Neural crest cell (in vitro differentiated cells): Measurements from ENCODE around the gene DARS2. TPM values are rescaled to one million over a fixed set of nuclear protein-coding genes. Genes with fewer than 3 reads are reported as not detected.

Experiments
- DNase-seq: peaks from one replicate; pipeline ENCODE4 v3.0.0; 2021; ENCODE audit warnings: low read depth, mixed read lengths, low spot score
- H3K27ac Mint-ChIP-seq: one replicate; pipeline ENCODE4 v1.8.0; 2021; ENCODE audit warnings: mild to moderate bottlenecking, mixed read lengths; ENCODE audit not compliant: unreplicated experiment
- H3K27me3 Mint-ChIP-seq: 2 replicates; pipeline ENCODE4 v1.8.0; 2021; ENCODE audit warnings: low read depth, mild to moderate bottlenecking, mixed read lengths
- H3K36me3 Mint-ChIP-seq: 2 replicates; pipeline ENCODE4 v1.8.0; 2021; ENCODE audit warnings: low read depth, mild to moderate bottlenecking, mixed read lengths
- H3K4me1 Mint-ChIP-seq: 2 replicates; pipeline ENCODE4 v1.8.0; 2021; ENCODE audit warnings: mixed read lengths
- H3K4me3 Mint-ChIP-seq: one replicate; pipeline ENCODE4 v1.8.0; 2021; ENCODE audit warnings: mild to moderate bottlenecking, mixed read lengths
- H3K9me3 Mint-ChIP-seq: 2 replicates; pipeline ENCODE4 v1.8.0; 2021; ENCODE audit warnings: mixed read lengths
- long read RNA-seq: library from polyadenylated mRNA; unstranded; transcript quantifications from one replicate; pipeline ENCODE4 v2.0.0, GENCODE V29; 2020
- total RNA-seq: library from RNA; stranded (reverse); gene quantifications from 2 replicates; pipeline ENCODE4 v1.2.1, GENCODE V29; 2021
- TF ChIP-seq, protein P1 (sequence below): fragments of 200-600 bp; sonication (generic); conservative IDR thresholded peaks from 2 replicates; pipeline ENCODE4 v1.5.0; 2021; ENCODE audit warnings: antibody characterized with exemption, mild to moderate bottlenecking

DARS2 gene, protein sequence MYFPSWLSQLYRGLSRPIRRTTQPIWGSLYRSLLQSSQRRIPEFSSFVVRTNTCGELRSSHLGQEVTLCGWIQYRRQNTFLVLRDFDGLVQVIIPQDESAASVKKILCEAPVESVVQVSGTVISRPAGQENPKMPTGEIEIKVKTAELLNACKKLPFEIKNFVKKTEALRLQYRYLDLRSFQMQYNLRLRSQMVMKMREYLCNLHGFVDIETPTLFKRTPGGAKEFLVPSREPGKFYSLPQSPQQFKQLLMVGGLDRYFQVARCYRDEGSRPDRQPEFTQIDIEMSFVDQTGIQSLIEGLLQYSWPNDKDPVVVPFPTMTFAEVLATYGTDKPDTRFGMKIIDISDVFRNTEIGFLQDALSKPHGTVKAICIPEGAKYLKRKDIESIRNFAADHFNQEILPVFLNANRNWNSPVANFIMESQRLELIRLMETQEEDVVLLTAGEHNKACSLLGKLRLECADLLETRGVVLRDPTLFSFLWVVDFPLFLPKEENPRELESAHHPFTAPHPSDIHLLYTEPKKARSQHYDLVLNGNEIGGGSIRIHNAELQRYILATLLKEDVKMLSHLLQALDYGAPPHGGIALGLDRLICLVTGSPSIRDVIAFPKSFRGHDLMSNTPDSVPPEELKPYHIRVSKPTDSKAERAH
- total RNA-seq = 33.8 and 34.0 TPM in 2 replicates
- long read RNA-seq, transcript DARS2-209 (16 exons, 3,057 nt) = minor isoform, 7 of 114 reads
- long read RNA-seq, transcript DARS2-201 (17 exons, 3,441 nt) = major isoform, 73 of 114 reads
- long read RNA-seq, partial matches to known transcripts = 15 of 114 reads
- long read RNA-seq, other reads (novel, unspliced or antisense) = 10 of 114 reads

GRCh38 chr1:173824315-173825081, at the start of gene DARS2, which contains the start of gene CENPL:
TSS of gene DARS2 (plus strand) at chr1:173824673. CDS start at chr1:173825230, 557 bp downstream.
TSS of gene CENPL (minus strand) at chr1:173824883. CDS start at chr1:173811299, 13,584 bp downstream.
- no peaks in the 10 kb centered on the region for H3K9me3 Mint-ChIP-seq
- TF ChIP-seq, protein P1, sequence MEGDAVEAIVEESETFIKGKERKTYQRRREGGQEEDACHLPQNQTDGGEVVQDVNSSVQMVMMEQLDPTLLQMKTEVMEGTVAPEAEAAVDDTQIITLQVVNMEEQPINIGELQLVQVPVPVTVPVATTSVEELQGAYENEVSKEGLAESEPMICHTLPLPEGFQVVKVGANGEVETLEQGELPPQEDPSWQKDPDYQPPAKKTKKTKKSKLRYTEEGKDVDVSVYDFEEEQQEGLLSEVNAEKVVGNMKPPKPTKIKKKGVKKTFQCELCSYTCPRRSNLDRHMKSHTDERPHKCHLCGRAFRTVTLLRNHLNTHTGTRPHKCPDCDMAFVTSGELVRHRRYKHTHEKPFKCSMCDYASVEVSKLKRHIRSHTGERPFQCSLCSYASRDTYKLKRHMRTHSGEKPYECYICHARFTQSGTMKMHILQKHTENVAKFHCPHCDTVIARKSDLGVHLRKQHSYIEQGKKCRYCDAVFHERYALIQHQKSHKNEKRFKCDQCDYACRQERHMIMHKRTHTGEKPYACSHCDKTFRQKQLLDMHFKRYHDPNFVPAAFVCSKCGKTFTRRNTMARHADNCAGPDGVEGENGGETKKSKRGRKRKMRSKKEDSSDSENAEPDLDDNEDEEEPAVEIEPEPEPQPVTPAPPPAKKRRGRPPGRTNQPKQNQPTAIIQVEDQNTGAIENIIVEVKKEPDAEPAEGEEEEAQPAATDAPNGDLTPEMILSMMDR = no peak
- peak within 1 kb of the TSS; percentile 94 for H3K4me3 Mint-ChIP-seq
- peak; percentile 73 for DNase-seq
- peaks cover 41% of the 10 kb centered on the region for H3K4me1 Mint-ChIP-seq
- H3K27me3 Mint-ChIP-seq = no peaks in the 10 kb centered on the region
- H3K36me3 Mint-ChIP-seq = no peaks in the 10 kb centered on the region
- H3K27ac Mint-ChIP-seq = peak within 1 kb of the TSS; percentile 98

DNA sequence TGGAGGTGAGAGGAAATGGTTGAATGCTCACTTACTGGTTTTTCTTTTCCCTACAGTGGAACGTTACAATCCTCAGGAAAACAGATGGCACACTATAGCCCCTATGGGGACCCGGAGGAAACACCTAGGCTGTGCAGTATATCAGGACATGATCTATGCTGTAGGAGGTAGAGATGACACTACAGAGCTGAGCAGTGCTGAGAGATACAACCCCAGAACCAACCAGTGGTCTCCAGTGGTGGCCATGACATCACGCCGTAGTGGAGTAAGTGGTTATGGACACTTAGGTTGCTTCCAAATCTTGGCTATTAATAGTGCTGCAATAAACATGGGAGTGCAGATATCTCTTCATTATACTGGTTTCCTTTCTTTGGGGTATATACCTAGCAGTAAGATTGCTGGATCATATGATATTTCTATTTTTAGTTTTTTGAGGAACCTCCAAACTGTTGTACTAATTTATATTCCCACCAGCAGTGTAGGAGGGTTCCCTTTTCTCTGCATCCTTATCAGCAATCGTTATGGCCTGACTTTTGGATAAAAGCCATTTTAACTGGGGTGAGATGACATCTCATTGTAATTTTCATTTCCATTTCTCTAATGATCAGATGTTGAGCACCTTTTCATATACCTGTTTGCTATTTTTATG, 48.8 kb upstream of the DARS2 start:
- TF ChIP-seq, protein P1 = no peak
- no peak overlapping the region for H3K4me3 Mint-ChIP-seq
- H3K4me1 Mint-ChIP-seq = no peaks in the 10 kb centered on the region
- H3K9me3 Mint-ChIP-seq = no peaks in the 10 kb centered on the region
- no peak for DNase-seq
- peaks cover 38% of the 10 kb centered on the region for H3K36me3 Mint-ChIP-seq
- H3K27ac Mint-ChIP-seq = no peak overlapping the region
- H3K27me3 Mint-ChIP-seq = no peaks in the 10 kb centered on the region

DNA sequence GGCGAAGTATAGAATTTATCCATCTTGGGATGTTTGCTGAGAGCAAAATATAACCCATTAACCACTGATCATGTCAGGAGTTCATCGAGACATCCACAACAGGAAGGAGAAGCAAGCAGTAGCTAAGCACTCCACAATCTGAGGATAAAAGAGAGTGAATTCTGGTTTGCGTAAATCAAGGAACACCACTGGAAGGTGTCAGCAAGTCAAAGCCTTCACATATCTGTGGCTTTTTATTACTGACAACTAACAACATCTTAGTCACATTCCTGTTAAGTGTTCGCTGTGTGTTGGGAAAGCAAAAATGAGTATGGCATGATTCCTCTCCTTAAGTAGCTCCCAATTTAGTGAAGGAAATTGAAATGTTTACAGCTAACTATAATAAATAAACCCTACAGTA, 44.5 kb upstream of the DARS2 start:
- Mint-ChIP-seq H3K36me3 (peaks cover 48% of the 10 kb centered on the region), H3K4me1 (no peaks in the 10 kb centered on the region), H3K9me3 (no peaks in the 10 kb centered on the region), H3K4me3 (no peak overlapping the region), H3K27me3 (no peaks in the 10 kb centered on the region), H3K27ac (no peak overlapping the region)
- no peak for DNase-seq
- TF ChIP-seq, protein P1 = no peak

GRCh38 chr1:173784997-173785396, 39.5 kb upstream of the DARS2 start:
- no peaks in the 10 kb centered on the region for H3K9me3 Mint-ChIP-seq
- no peaks in the 10 kb centered on the region for H3K4me1 Mint-ChIP-seq
- no peaks in the 10 kb centered on the region for H3K27me3 Mint-ChIP-seq
- peaks cover 16% of the 10 kb centered on the region for H3K36me3 Mint-ChIP-seq
- DNase-seq = no peak
- TF ChIP-seq, protein P1 = no peak
- no peak overlapping the region for H3K27ac Mint-ChIP-seq
- H3K4me3 Mint-ChIP-seq = no peak overlapping the region

GRCh38 chr1:173789841-173790240, 34.6 kb upstream of the DARS2 start:
- Mint-ChIP-seq H3K27me3 (no peaks in the 10 kb centered on the region), H3K27ac (no peak overlapping the region), H3K36me3 (peaks cover 11% of the 10 kb centered on the region), H3K4me1 (no peaks in the 10 kb centered on the region), H3K4me3 (no peak overlapping the region), H3K9me3 (no peaks in the 10 kb centered on the region)
- no peak for DNase-seq
- TF ChIP-seq, protein P1 = no peak
